ENCODE results near the gene MGMT.

MGMT gene

GRCh38 chr10:129658376-129659072, 191.5 kb downstream of the MGMT start:
- H3K36me3 ChIP-seq (ENCODE audit: insufficient read depth, low read length): no peaks in the 10 kb centered on the region
- no peaks in the 10 kb centered on the region for H3K79me2 ChIP-seq (ENCODE audit: insufficient read depth, low read length)
- H3F3A ChIP-seq (ENCODE audit: insufficient read depth, low read length): no peaks in the 10 kb centered on the region
- no peaks in the 10 kb centered on the region for H4K20me1 ChIP-seq (ENCODE audit: insufficient read depth, low read length)
- H3K27ac ChIP-seq (ENCODE audit: low read depth, low read length, poor library complexity, severe bottlenecking): no peak overlapping the region
- no peak overlapping the region for H3K4me3 ChIP-seq (ENCODE audit: low read depth, low read length, poor library complexity, severe bottlenecking)
- no peak overlapping the region for H3K9ac ChIP-seq (ENCODE audit: low read length)
- no peak overlapping the region for H2AFZ ChIP-seq (ENCODE audit: low read length)
- H3K4me2 ChIP-seq (ENCODE audit: low read length): no peak overlapping the region
- H3K4me1 ChIP-seq (ENCODE audit: insufficient read depth, low read length, severe bottlenecking): peaks cover 16% of the 10 kb centered on the region
- peak; percentile 87 for TF ChIP-seq CTCF (IDR thresholded peaks at IDR 0.05; ENCODE audit: low read length)
- no peak for TF ChIP-seq EZH2 (IDR thresholded peaks at IDR 0.05; ENCODE audit: borderline replicate concordance, low read length)
- H3K9me3 ChIP-seq (ENCODE audit: low read length): no peaks in the 10 kb centered on the region
- H3K9me2 ChIP-seq (ENCODE audit: low read depth, low read length): no peaks in the 10 kb centered on the region
- H3K27me3 ChIP-seq (ENCODE audit: insufficient read depth, low read length): no peaks in the 10 kb centered on the region

GRCh38 chr10:129659508-129660268, 192.6 kb downstream of the MGMT start:
- Histone ChIP-seq H3K36me3 (ENCODE audit: insufficient read depth, low read length) (no peaks in the 10 kb centered on the region), H2AFZ (ENCODE audit: low read length) (no peak overlapping the region), H3K4me1 (ENCODE audit: insufficient read depth, low read length, severe bottlenecking) (peaks cover 8% of the 10 kb centered on the region), H3K27me3 (ENCODE audit: insufficient read depth, low read length) (no peaks in the 10 kb centered on the region), H4K20me1 (ENCODE audit: insufficient read depth, low read length) (no peaks in the 10 kb centered on the region), H3K79me2 (ENCODE audit: insufficient read depth, low read length) (no peaks in the 10 kb centered on the region), H3K4me3 (ENCODE audit: low read depth, low read length, poor library complexity, severe bottlenecking) (no peak overlapping the region), H3K9me3 (ENCODE audit: low read length) (no peaks in the 10 kb centered on the region), H3K4me2 (ENCODE audit: low read length) (no peak overlapping the region), H3K9me2 (ENCODE audit: low read depth, low read length) (no peaks in the 10 kb centered on the region), H3F3A (ENCODE audit: insufficient read depth, low read length) (no peaks in the 10 kb centered on the region), H3K9ac (ENCODE audit: low read length) (no peak overlapping the region), H3K27ac (ENCODE audit: low read depth, low read length, poor library complexity, severe bottlenecking) (no peak overlapping the region)
- TF ChIP-seq CTCF (IDR thresholded peaks at IDR 0.05; ENCODE audit: low read length): no peak

- H3K9ac ChIP-seq (ENCODE audit: low read length): no peak overlapping the region
- no peak overlapping the region for H3K27ac ChIP-seq (ENCODE audit: low read depth, low read length, poor library complexity, severe bottlenecking)
- TF ChIP-seq CTCF (IDR thresholded peaks at IDR 0.05; ENCODE audit: low read length) (no peak), EZH2 (IDR thresholded peaks at IDR 0.05; ENCODE audit: borderline replicate concordance, low read length) (no peak)
- no peaks in the 10 kb centered on the region for H3K79me2 ChIP-seq (ENCODE audit: insufficient read depth, low read length)
- H3K36me3 ChIP-seq (ENCODE audit: insufficient read depth, low read length): no peaks in the 10 kb centered on the region
- H3K4me3 ChIP-seq (ENCODE audit: low read depth, low read length, poor library complexity, severe bottlenecking): no peak overlapping the region
- H3K9me3 ChIP-seq (ENCODE audit: low read length): no peaks in the 10 kb centered on the region
- no peaks in the 10 kb centered on the region for H3F3A ChIP-seq (ENCODE audit: insufficient read depth, low read length)
- H3K9me2 ChIP-seq (ENCODE audit: low read depth, low read length): no peaks in the 10 kb centered on the region
- no peaks in the 10 kb centered on the region for H3K27me3 ChIP-seq (ENCODE audit: insufficient read depth, low read length)
- no peak overlapping the region for H3K4me2 ChIP-seq (ENCODE audit: low read length)
- H3K4me1 ChIP-seq (ENCODE audit: insufficient read depth, low read length, severe bottlenecking): no peaks in the 10 kb centered on the region
- no peaks in the 10 kb centered on the region for H4K20me1 ChIP-seq (ENCODE audit: insufficient read depth, low read length)
- H2AFZ ChIP-seq (ENCODE audit: low read length): no peak overlapping the region
Observed at GRCh38 chr10:129660569-129660968, 193.5 kb downstream of the MGMT start.

All from OCI-LY1 (cell line).